ENCODE measurements around the gene LAMA3. TPM values are rescaled to one million over a fixed set of nuclear protein-coding genes. Genes with fewer than 3 reads are reported as not detected.

The LAMA3 gene
- total RNA-seq, 2 donors from 2014 or later: 9.3 to 21.1 TPM

GRCh38 chr18:23887035-23887434 lies 197.8 kb downstream of the LAMA3 start:
- ATAC-seq (no peak), DNase-seq (no peak)
- peaks cover 44% of the 10 kb centered on the region for H3K4me1 ChIP-seq
- 74 to 75% methylated on average over 3 of the region's 3 CpGs for WGBS, 2 donors
- H3K9me3 ChIP-seq: no peaks in the 10 kb centered on the region
- H3K36me3 ChIP-seq (replicated peaks in 1 of 2; ENCODE audit: insufficient read depth in 1 of 2, low read depth in 2 of 2): no peaks in the 10 kb centered on the region
- intact Hi-C loops (cut with DNase I): no loop called here
- no peak overlapping the region for H3K4me3 ChIP-seq
- no peak overlapping the region for H3K27ac ChIP-seq
- TF ChIP-seq, protein P1, sequence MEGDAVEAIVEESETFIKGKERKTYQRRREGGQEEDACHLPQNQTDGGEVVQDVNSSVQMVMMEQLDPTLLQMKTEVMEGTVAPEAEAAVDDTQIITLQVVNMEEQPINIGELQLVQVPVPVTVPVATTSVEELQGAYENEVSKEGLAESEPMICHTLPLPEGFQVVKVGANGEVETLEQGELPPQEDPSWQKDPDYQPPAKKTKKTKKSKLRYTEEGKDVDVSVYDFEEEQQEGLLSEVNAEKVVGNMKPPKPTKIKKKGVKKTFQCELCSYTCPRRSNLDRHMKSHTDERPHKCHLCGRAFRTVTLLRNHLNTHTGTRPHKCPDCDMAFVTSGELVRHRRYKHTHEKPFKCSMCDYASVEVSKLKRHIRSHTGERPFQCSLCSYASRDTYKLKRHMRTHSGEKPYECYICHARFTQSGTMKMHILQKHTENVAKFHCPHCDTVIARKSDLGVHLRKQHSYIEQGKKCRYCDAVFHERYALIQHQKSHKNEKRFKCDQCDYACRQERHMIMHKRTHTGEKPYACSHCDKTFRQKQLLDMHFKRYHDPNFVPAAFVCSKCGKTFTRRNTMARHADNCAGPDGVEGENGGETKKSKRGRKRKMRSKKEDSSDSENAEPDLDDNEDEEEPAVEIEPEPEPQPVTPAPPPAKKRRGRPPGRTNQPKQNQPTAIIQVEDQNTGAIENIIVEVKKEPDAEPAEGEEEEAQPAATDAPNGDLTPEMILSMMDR (IDR thresholded peaks at IDR 0.05): no peak
- no peak for TF ChIP-seq POLR2A (IDR thresholded peaks at IDR 0.05)
- H3K27me3 ChIP-seq: no peaks in the 10 kb centered on the region

DNA sequence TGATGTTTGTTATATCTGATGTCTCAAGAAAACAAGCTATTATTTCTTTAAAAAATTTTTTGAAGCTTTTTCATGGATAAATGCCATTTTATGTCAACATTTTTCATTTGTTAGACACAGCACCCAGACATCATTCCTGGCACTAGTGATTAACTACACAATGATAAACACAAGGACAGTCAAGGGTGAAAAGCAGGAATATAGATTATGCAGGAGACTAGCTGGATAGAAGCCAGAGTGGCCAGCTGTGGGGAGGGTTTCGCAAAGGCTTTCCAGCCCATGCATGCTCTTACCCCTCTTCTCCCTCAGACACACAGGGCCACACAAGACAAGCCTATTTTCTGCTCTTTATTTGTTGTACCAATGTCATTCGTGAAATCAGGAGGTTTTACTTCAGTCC lies 198.2 kb downstream of the LAMA3 start:
- ATAC-seq (no peak), DNase-seq (peak in 1 of 4 donors; percentile 51)
- Histone ChIP-seq H3K4me1 (peaks cover 40% of the 10 kb centered on the region), H3K27me3 (no peaks in the 10 kb centered on the region), H3K27ac (no peak overlapping the region), H3K9me3 (no peaks in the 10 kb centered on the region), H3K4me3 (no peak overlapping the region), H3K36me3 (replicated peaks in 1 of 2; ENCODE audit: insufficient read depth in 1 of 2, low read depth in 2 of 2) (no peaks in the 10 kb centered on the region)
- 41 to 58% methylated on average over 2 of the region's 2 CpGs for WGBS, 2 donors
- intact Hi-C loops (cut with DNase I): no loop called here
- no peak for TF ChIP-seq POLR2A (IDR thresholded peaks at IDR 0.05)
- TF ChIP-seq, protein P1 (IDR thresholded peaks at IDR 0.05): no peak

GRCh38 chr18:23888881-23889280 lies 199.6 kb downstream of the LAMA3 start:
- Histone ChIP-seq H3K9me3 (no peaks in the 10 kb centered on the region), H3K27me3 (no peaks in the 10 kb centered on the region), H3K36me3 (replicated peaks in 1 of 2; ENCODE audit: insufficient read depth in 1 of 2, low read depth in 2 of 2) (no peaks in the 10 kb centered on the region), H3K4me1 (peaks cover 31% of the 10 kb centered on the region), H3K4me3 (no peak overlapping the region), H3K27ac (no peak overlapping the region)
- DNase-seq (no peak), ATAC-seq (no peak)
- no peak for TF ChIP-seq POLR2A (IDR thresholded peaks at IDR 0.05)
- TF ChIP-seq, protein P1 (IDR thresholded peaks at IDR 0.05): no peak
- intact Hi-C loops (cut with DNase I): no loop called here
- 41 to 48% methylated on average over 1 of the region's 1 CpG for WGBS, 2 donors

DNA sequence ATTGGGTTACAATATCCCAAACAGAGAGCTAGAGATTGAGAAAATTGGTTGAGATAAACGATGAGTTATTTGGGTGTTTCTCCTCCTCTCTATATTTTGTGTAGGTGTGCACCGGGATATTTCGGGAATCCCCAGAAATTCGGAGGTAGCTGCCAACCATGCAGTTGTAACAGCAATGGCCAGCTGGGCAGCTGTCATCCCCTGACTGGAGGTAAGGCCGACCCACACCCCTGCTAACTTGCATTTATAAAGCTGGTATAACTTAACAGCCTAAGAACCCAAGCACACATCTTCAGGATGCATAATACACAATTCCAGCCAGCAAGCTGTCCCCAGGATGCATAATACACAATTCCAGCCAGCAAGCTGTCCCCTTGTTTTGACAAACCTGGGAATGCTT lies 200.7 kb downstream of the LAMA3 start:
- Histone ChIP-seq H3K4me3 (no peak overlapping the region), H3K9me3 (no peaks in the 10 kb centered on the region), H3K36me3 (replicated peaks in 1 of 2; ENCODE audit: insufficient read depth in 1 of 2, low read depth in 2 of 2) (no peaks in the 10 kb centered on the region), H3K4me1 (peaks cover 20% of the 10 kb centered on the region), H3K27ac (no peak overlapping the region), H3K27me3 (no peaks in the 10 kb centered on the region)
- intact Hi-C loops (cut with DNase I): no loop called here
- TF ChIP-seq POLR2A (IDR thresholded peaks at IDR 0.05): no peak
- TF ChIP-seq, protein P1 (IDR thresholded peaks at IDR 0.05): no peak
- ATAC-seq (no peak), DNase-seq (no peak)
- 82 to 89% methylated on average over 5 of the region's 5 CpGs for WGBS, 2 donors

GRCh38 chr18:23890589-23890988 lies 201.3 kb downstream of the LAMA3 start:
- no peak overlapping the region for H3K27ac ChIP-seq
- H3K9me3 ChIP-seq: no peaks in the 10 kb centered on the region
- H3K4me1 ChIP-seq: peaks cover 20% of the 10 kb centered on the region
- intact Hi-C loops (cut with DNase I): no loop called here
- no peaks in the 10 kb centered on the region for H3K36me3 ChIP-seq (replicated peaks in 1 of 2; ENCODE audit: insufficient read depth in 1 of 2, low read depth in 2 of 2)
- ATAC-seq (no peak), DNase-seq (no peak)
- no peaks in the 10 kb centered on the region for H3K27me3 ChIP-seq
- TF ChIP-seq, protein P1 (IDR thresholded peaks at IDR 0.05): no peak
- no peak for TF ChIP-seq POLR2A (IDR thresholded peaks at IDR 0.05)
- H3K4me3 ChIP-seq: no peak overlapping the region
